Liver (tissue), 9 donors: ENCODE results near the gene ZNF674. TPM values are rescaled to one million over a fixed set of nuclear protein-coding genes. Genes with fewer than 3 reads are reported as not detected.

Experiments used
- DNase-seq: peaks from one replicate; pipeline ENCODE4 v3.0.0-alpha.2; 2017; ENCODE audit warnings: low spot score
- H3K27ac ChIP-seq, 2 donors: one replicate each; pipeline ENCODE4 v1.7.0; 2013; ENCODE audit warnings: inconsistent platforms in 2 of 2, low read length in 2 of 2, control low read depth in 1 of 2, low read depth in 1 of 2, mild to moderate bottlenecking in 1 of 2
- H3K27me3 ChIP-seq, 4 donors: one replicate each; pipeline versions ENCODE4 v1.6.1 to v1.7.0; 2013; ENCODE audit warnings: low read length in 3 of 4, inconsistent platforms in 1 of 4, mild to moderate bottlenecking in 1 of 4, moderate library complexity in 1 of 4; ENCODE audit not compliant: control insufficient read depth in 4 of 4, insufficient read depth in 4 of 4
- H3K36me3 ChIP-seq, 4 donors: one replicate each; pipeline versions ENCODE4 v1.6.1 to v1.7.0; 2013; ENCODE audit warnings: low read length in 3 of 4, mild to moderate bottlenecking in 3 of 4, low read depth in 1 of 4, moderate library complexity in 1 of 4; ENCODE audit not compliant: control insufficient read depth in 4 of 4, insufficient read depth in 3 of 4
- H3K4me1 ChIP-seq, 4 donors: one replicate each; pipeline versions ENCODE4 v1.6.1 to v1.7.0; 2013; ENCODE audit warnings: low read length in 3 of 4, mild to moderate bottlenecking in 3 of 4, moderate library complexity in 1 of 4; ENCODE audit not compliant: control insufficient read depth in 4 of 4, insufficient read depth in 4 of 4
- H3K4me3 ChIP-seq, 3 donors: one replicate each; pipeline versions ENCODE4 v1.6.1 to v1.7.0; 2013; ENCODE audit warnings: low read length in 3 of 3, control low read depth in 1 of 3, low read depth in 1 of 3, mild to moderate bottlenecking in 1 of 3
- H3K9ac ChIP-seq, 2 donors: one replicate each; pipeline ENCODE4 v1.7.0; 2013; ENCODE audit warnings: low read length in 2 of 2, mild to moderate bottlenecking in 2 of 2, moderate library complexity in 2 of 2, control low read depth in 1 of 2, low read depth in 1 of 2
- H3K9me3 ChIP-seq, 4 donors: one replicate each; pipeline versions ENCODE4 v1.6.1 to v1.7.0; 2013; ENCODE audit warnings: low read length in 3 of 4; ENCODE audit not compliant: control insufficient read depth in 4 of 4
- ATF3 ChIP-seq: IDR thresholded peaks from 2 replicates; pipeline ENCODE4 v1.6.1; 2016; ENCODE audit warnings: antibody characterized with exemption
- CTCF ChIP-seq: fragments of 150-350 bp; IDR thresholded peaks from 2 replicates; pipeline ENCODE4 v1.5.1; 2017; ENCODE audit warnings: improper control_type of control experiment, low read depth, low read length; ENCODE audit not compliant: missing input control
- GABPA ChIP-seq, 2 donors: IDR thresholded peaks in 1 of 2; conservative IDR thresholded peaks in 1 of 2; 2 replicates each; pipeline ENCODE4 v1.6.1; 2016; ENCODE audit warnings: antibody characterized with exemption in 2 of 2, mild to moderate bottlenecking in 1 of 2, moderate library complexity in 1 of 2
- HNF4G ChIP-seq: IDR thresholded peaks from 2 replicates; pipeline ENCODE4 v1.6.1; 2016; ENCODE audit warnings: antibody characterized with exemption
- JUND ChIP-seq, 2 donors: IDR thresholded peaks; 2 replicates each; pipeline ENCODE4 v1.6.1; 2016; ENCODE audit warnings: antibody characterized with exemption in 2 of 2
- NR2F2 ChIP-seq: IDR thresholded peaks from 2 replicates; pipeline ENCODE4 v1.6.1; 2016; ENCODE audit warnings: antibody characterized with exemption
- RAD21 ChIP-seq, 2 donors: IDR thresholded peaks; 2 replicates each; pipeline ENCODE4 v1.6.1; 2016; ENCODE audit warnings: antibody characterized with exemption in 2 of 2, mild to moderate bottlenecking in 2 of 2
- YY1 ChIP-seq: IDR thresholded peaks from 2 replicates; pipeline ENCODE4 v1.6.1; 2016; ENCODE audit warnings: antibody characterized with exemption, mild to moderate bottlenecking
- WGBS: extraction: QIAGEN DNeasy Blood & Tissue Kit; methylation state at CpG from one replicate; pipeline ENCODE4 v1.1.7; 2013; 5-methylcytosine and 5-hydroxymethylcytosine counted together
- polyA plus RNA-seq, 2 donors: library from polyadenylated mRNA; stranded (reverse) in 1 of 2; unstranded in 1 of 2; fragments of 200-250 nt in 1 of 2; fragments of >200 nt in 1 of 2; fragmentation: Nextera tagmentation in 1 of 2; extraction: Ambion mirVana in 1 of 2; gene quantifications; one replicate each; pipeline versions ENCODE4 v1.2.1 to v1.2.3, GENCODE V29; 2013 to 2015
- total RNA-seq, 2 donors: library from RNA; depleted of rRNA; stranded (reverse); fragments of >200 nt; gene quantifications; one replicate each; pipeline ENCODE4 v1.2.3, GENCODE V29; 2014
- TF ChIP-seq, protein P1 (sequence below): IDR thresholded peaks from 2 replicates; pipeline ENCODE4 v1.6.1; 2016; ENCODE audit warnings: antibody characterized with exemption
- donor health status: healthy.
- donor health status: healthy.
- donor health status: healthy.
- donor health status: healthy.
- donor health status: healthy.

Gene ZNF674
- total and polyA plus RNA-seq, 4 donors: 0.84 to 3.6 (median 2.1) TPM

- H3K4me3 ChIP-seq: peak overlapping the region; percentile 50 to 68 (median 58)
- H3K36me3 ChIP-seq: no peaks in the 10 kb centered on the region
- H3K4me1 ChIP-seq: peaks cover 3 to 35% (median 21%) of the 10 kb centered on the region in 4 donors
- H3K9ac ChIP-seq: no peak overlapping the region
- no peaks in the 10 kb centered on the region for H3K9me3 ChIP-seq
- 2% methylated on average over 90 of the region's 90 CpGs for WGBS
- H3K27ac ChIP-seq: peak overlapping the region; percentile 51 to 64
- no peak for DNase-seq
- no peaks in the 10 kb centered on the region for H3K27me3 ChIP-seq
- TF ChIP-seq, protein P1, sequence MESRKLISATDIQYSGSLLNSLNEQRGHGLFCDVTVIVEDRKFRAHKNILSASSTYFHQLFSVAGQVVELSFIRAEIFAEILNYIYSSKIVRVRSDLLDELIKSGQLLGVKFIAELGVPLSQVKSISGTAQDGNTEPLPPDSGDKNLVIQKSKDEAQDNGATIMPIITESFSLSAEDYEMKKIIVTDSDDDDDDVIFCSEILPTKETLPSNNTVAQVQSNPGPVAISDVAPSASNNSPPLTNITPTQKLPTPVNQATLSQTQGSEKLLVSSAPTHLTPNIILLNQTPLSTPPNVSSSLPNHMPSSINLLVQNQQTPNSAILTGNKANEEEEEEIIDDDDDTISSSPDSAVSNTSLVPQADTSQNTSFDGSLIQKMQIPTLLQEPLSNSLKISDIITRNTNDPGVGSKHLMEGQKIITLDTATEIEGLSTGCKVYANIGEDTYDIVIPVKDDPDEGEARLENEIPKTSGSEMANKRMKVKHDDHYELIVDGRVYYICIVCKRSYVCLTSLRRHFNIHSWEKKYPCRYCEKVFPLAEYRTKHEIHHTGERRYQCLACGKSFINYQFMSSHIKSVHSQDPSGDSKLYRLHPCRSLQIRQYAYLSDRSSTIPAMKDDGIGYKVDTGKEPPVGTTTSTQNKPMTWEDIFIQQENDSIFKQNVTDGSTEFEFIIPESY: no peak
- no peak for TF ChIP-seq YY1
- no peak for TF ChIP-seq CTCF
- TF ChIP-seq HNF4G: no peak
- no peak for TF ChIP-seq RAD21 (IDR thresholded peaks at IDR 0.05)
These were observed 29.7 kb upstream of the ZNF674 start for GRCh38 chrX:46574774-46575381.

DNA sequence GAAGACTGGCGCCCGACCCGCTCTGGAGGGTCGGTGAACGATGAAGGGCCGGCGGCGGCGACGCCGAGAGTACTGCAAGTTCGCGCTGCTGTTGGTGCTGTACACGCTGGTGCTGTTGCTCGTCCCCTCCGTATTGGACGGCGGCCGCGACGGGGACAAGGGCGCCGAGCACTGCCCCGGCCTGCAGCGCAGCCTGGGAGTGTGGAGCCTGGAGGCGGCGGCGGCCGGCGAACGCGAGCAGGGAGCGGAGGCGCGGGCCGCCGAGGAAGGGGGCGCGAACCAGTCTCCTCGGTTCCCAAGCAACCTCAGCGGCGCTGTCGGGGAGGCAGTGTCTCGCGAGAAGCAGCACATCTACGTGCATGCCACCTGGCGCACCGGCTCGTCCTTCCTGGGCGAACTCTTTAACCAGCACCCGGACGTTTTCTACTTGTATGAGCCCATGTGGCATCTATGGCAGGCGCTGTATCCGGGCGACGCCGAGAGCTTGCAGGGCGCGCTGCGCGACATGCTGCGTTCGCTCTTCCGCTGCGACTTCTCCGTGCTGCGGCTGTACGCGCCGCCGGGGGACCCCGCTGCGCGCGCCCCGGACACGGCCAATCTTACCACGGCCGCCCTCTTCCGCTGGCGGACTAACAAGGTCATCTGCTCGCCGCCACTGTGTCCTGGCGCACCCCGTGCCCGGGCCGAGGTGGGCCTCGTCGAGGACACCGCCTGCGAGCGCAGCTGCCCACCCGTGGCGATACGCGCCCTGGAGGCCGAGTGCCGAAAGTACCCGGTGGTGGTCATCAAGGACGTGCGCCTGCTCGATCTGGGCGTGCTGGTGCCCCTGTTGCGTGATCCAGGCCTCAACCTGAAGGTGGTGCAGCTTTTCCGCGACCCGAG, 28.9 kb upstream of the ZNF674 start:
- H3K9me3 ChIP-seq: no peaks in the 10 kb centered on the region
- no peak for DNase-seq
- peak overlapping the region; percentile 49 to 66 for H3K27ac ChIP-seq
- H3K27me3 ChIP-seq: no peaks in the 10 kb centered on the region
- no peak for TF ChIP-seq JUND (IDR thresholded peaks at IDR 0.05)
- TF ChIP-seq, protein P1: peak; percentile 83
- no peak overlapping the region for H3K9ac ChIP-seq
- no peaks in the 10 kb centered on the region for H3K36me3 ChIP-seq
- H3K4me3 ChIP-seq: peak overlapping the region; percentile 50 to 68 (median 58)
- peaks cover 3 to 35% (median 21%) of the 10 kb centered on the region in 4 donors for H3K4me1 ChIP-seq
- 2% methylated on average over 107 of the region's 107 CpGs for WGBS

GRCh38 chrX:46573331-46573891, 28.2 kb upstream of the ZNF674 start, which contains the start of gene CHST7:
Gene CHST7, plus strand, starts transcription at chrX:46573765. Its CDS starts 167 bp downstream, at chrX:46573932.
- H3K9ac ChIP-seq: peak within 1 kb of the TSS in 1 of 2 donors; percentile 31
- no peaks in the 10 kb centered on the region for H3K36me3 ChIP-seq
- H3K27me3 ChIP-seq: no peaks in the 10 kb centered on the region
- 5% methylated on average over 35 of the region's 35 CpGs for WGBS
- peak within 1 kb of the TSS; percentile 49 to 66 for H3K27ac ChIP-seq
- H3K4me3 ChIP-seq: peak within 1 kb of the TSS; percentile 50 to 68 (median 58)
- H3K9me3 ChIP-seq: no peaks in the 10 kb centered on the region
- TF ChIP-seq RAD21 (IDR thresholded peaks at IDR 0.05) (peak; percentile 55 to 58), GABPA (IDR thresholded peaks at IDR 0.05 in 1 of 2, conservative IDR thresholded peaks at IDR 0.05 in 1 of 2) (no peak), ATF3 (no peak), CTCF (peak; percentile 13), NR2F2 (peak; percentile 49), YY1 (peak; percentile 33)
- TF ChIP-seq, protein P1: no peak
- DNase-seq: peak; percentile 36
- H3K4me1 ChIP-seq: peaks cover 2 to 35% (median 17%) of the 10 kb centered on the region in 4 donors
